K562 (cell line): ENCODE measurements around the gene ARL10. TPM values are rescaled to one million over a fixed set of nuclear protein-coding genes. Genes with fewer than 3 reads are reported as not detected.

ENCODE experiments used
- ATAC-seq: fragments of 200-7000 bp; cut with Tn5 transposase; 3 replicates; pipeline ENCODE4 v1.9.1; 2020; ENCODE audit warnings: moderate library complexity
- BruUV-seq: library from RNA; stranded (reverse); fragments of 400-500 nt; replicated peaks from 2 replicates; lab custom pipeline; 2021; lab: Mats Ljungman, UMichigan
- CTCF ChIA-PET: fragments of 300-600 bp; formaldehyde crosslinking; extraction: SDS; loops from one replicate; lab custom pipeline; 2021; ENCODE audit warnings: low intra/inter-chr PET ratio; lab: Yijun Ruan, JAX
- POLR2A ChIA-PET: fragments of 300-600, 350-650 bp; sonication (Branson Sonifier 250); formaldehyde crosslinking; extraction: SDS; loops from one replicate; lab custom pipeline; 2021; ENCODE audit warnings: antibody characterized with exemption, inconsistent platforms; lab: Yijun Ruan, JAX
- DNase-seq, 4 experiments: peaks; one replicate each; pipeline versions ENCODE4 v3.0.0 to v3.0.0-alpha.2; 2011 to 2018; ENCODE audit warnings: low spot score in 3 of 4, mixed read lengths in 3 of 4; ENCODE audit errors: extremely low read depth in 1 of 4
- FAIRE-seq: peaks from 2 replicates; lab custom pipeline; 2011; peaks lifted over from hg19 to GRCh38; lab: Jason Lieb, UNC
- H2AFZ ChIP-seq: 2 replicates; pipeline ENCODE4 v1.6.0; 2011; ENCODE audit warnings: low read depth, low read length, control low read depth, inconsistent platforms
- H3K27ac ChIP-seq: fragments of 200-600 bp; 3 replicates; pipeline ENCODE4 v1.8.0; 2011; ENCODE audit warnings: low read depth, mild to moderate bottlenecking, control low read depth, inconsistent platforms, low read length, moderate library complexity, mixed read lengths; ENCODE audit errors: extremely low read depth
- H3K27me3 ChIP-seq, 2 experiments: fragments of 300-600 bp in 1 of 2; 2 replicates in 1 of 2; 3 replicates in 1 of 2; pipeline versions ENCODE4 v1.6.0 to v1.8.0; 2011; ENCODE audit warnings: inconsistent platforms in 2 of 2, low read length in 2 of 2, mild to moderate bottlenecking in 1 of 2, mixed read lengths in 1 of 2, moderate library complexity in 1 of 2; ENCODE audit not compliant: control insufficient read depth in 2 of 2, insufficient read depth in 2 of 2
- H3K36me3 ChIP-seq: fragments of 300-600 bp; 3 replicates; pipeline ENCODE4 v1.8.0; 2011; ENCODE audit warnings: mild to moderate bottlenecking, low read length, inconsistent platforms; ENCODE audit not compliant: control insufficient read depth, insufficient read depth
- H3K4me1 ChIP-seq, 2 experiments: fragments of 200-600 bp in 1 of 2; replicated peaks in 1 of 2; 2 replicates in 1 of 2; 3 replicates in 1 of 2; pipeline versions ENCODE4 v1.5.1 to v1.8.0; 2011; ENCODE audit warnings: inconsistent platforms in 2 of 2, low read length in 2 of 2, mild to moderate bottlenecking in 1 of 2, mixed read lengths in 1 of 2, moderate library complexity in 1 of 2; ENCODE audit not compliant: control insufficient read depth in 2 of 2, insufficient read depth in 2 of 2
- H3K4me2 ChIP-seq: 2 replicates; pipeline ENCODE4 v1.6.1; 2011; ENCODE audit warnings: low read length, control low read depth, inconsistent platforms, mixed read lengths; ENCODE audit not compliant: insufficient read depth
- H3K4me3 ChIP-seq: fragments of 200-600 bp; sonication (generic), shearing (Covaris generic); 2 replicates; pipeline ENCODE4 v1.5.1; 2016; ENCODE audit warnings: control low read depth, inconsistent platforms
- H3K79me2 ChIP-seq: fragments of 200-600 bp; 3 replicates; pipeline ENCODE4 v1.8.0; 2011; ENCODE audit warnings: low read length, inconsistent platforms; ENCODE audit not compliant: control insufficient read depth, insufficient read depth
- H3K9ac ChIP-seq, 2 experiments: 2 replicates each; pipeline versions ENCODE4 v1.6.0 to v1.6.1; 2011; ENCODE audit warnings: low read depth in 2 of 2, low read length in 2 of 2, control low read depth in 1 of 2, inconsistent platforms in 1 of 2, mild to moderate bottlenecking in 1 of 2, mixed read lengths in 1 of 2; ENCODE audit not compliant: insufficient read depth in 1 of 2
- H3K9me1 ChIP-seq: one replicate; pipeline ENCODE4 v1.6.0; 2011; ENCODE audit warnings: inconsistent platforms, mild to moderate bottlenecking, low read length, moderate library complexity; ENCODE audit not compliant: control insufficient read depth, insufficient read depth
- H3K9me3 ChIP-seq: replicated peaks from 2 replicates; pipeline ENCODE4 v1.5.1; 2011; ENCODE audit warnings: low read depth, low read length, inconsistent platforms; ENCODE audit not compliant: control insufficient read depth, insufficient read depth
- H4K20me1 ChIP-seq: replicated peaks from 2 replicates; pipeline ENCODE4 v1.6.1; 2011; ENCODE audit warnings: low read length, inconsistent platforms, mixed read lengths; ENCODE audit not compliant: control insufficient read depth, insufficient read depth
- BRCA1 ChIP-seq, 2 experiments: fragments of 450-650 bp in 1 of 2; sonication (generic) in 1 of 2; formaldehyde crosslinking in 1 of 2; IDR thresholded peaks; 2 replicates each; pipeline versions ENCODE4 v1.5.0 to v1.6.1; 2017 to 2020; ENCODE audit warnings: mild to moderate bottlenecking in 1 of 2, missing genetic modification reagents in 1 of 2
- BRF1 ChIP-seq: IDR thresholded peaks from 3 replicates; pipeline ENCODE4 v1.6.1; 2011; ENCODE audit warnings: borderline replicate concordance, mild to moderate bottlenecking; ENCODE audit not compliant: insufficient read length; ENCODE audit errors: extremely low read depth
- CBX3 ChIP-seq, 2 experiments: IDR thresholded peaks; 1 replicate in 1 of 2; 2 replicates in 1 of 2; pipeline ENCODE4 v1.6.1; 2012; ENCODE audit warnings: inconsistent platforms in 2 of 2, low read length in 2 of 2, borderline replicate concordance in 1 of 2, control low read depth in 1 of 2
- GABPB1 ChIP-seq: sonication (generic); formaldehyde crosslinking; IDR thresholded peaks from 2 replicates; pipeline ENCODE4 v1.8.0; 2022; ENCODE audit warnings: mild to moderate bottlenecking, missing genetic modification reagents
- MYNN ChIP-seq, 2 experiments: sonication (generic); formaldehyde crosslinking in 1 of 2; IDR thresholded peaks; 2 replicates each; pipeline versions ENCODE4 v1.5.0 to v1.6.1; 2016 to 2020; ENCODE audit warnings: antibody characterized with exemption in 1 of 2, missing genetic modification reagents in 1 of 2
- RBBP5 ChIP-seq: fragments of 200-600 bp; sonication (generic); IDR thresholded peaks from 2 replicates; pipeline ENCODE4 v1.6.1; 2012; ENCODE audit warnings: borderline replicate concordance, mild to moderate bottlenecking, low read length, control low read depth, inconsistent platforms; ENCODE audit not compliant: insufficient read depth, poor library complexity, severe bottlenecking
- ZNF699 ChIP-seq: fragments of 250-450 bp; sonication (Bioruptor Pico); IDR thresholded peaks from 2 replicates; pipeline ENCODE4 v1.8.0; 2021; ENCODE audit warnings: mild to moderate bottlenecking, moderate library complexity; ENCODE audit not compliant: insufficient replicate concordance
- WGBS: fragments of 100-300 bp; shearing (Covaris generic); methylation state at CpG from one replicate; pipeline ENCODE4 v1.1.6; 2016; ENCODE audit warnings: low coverage, mixed read lengths; ENCODE audit not compliant: insufficient coverage; ENCODE audit errors: missing lambda C conversion rate; 5-methylcytosine and 5-hydroxymethylcytosine counted together
- in situ Hi-C: fragments of 300-500 bp; cut with MboI; formaldehyde crosslinking; loops from 4 replicates; pipeline ENCODE4 v1.15.0; 2018; ENCODE audit warnings: inconsistent platforms, mixed read lengths
- intact Hi-C: fragments of 100-400 bp; cut with micrococcal nuclease; formaldehyde crosslinking; loops from 2 replicates; pipeline ENCODE4 v1.14.2; 2022
- polyA plus RNA-seq, 8 experiments: library from polyadenylated mRNA; depleted of rRNA in 4 of 8; stranded (reverse) in 5 of 8; unstranded in 3 of 8; fragments of >200 nt; fragmentation: Nextera tagmentation in 2 of 8; fragmentation: Illumina TruSeq in 1 of 8; extraction: Ambion mirVana in 2 of 8; extraction: Trizol in 1 of 8; gene quantifications; 2 replicates each; pipeline versions ENCODE4 v1.2.1 to v1.2.3, GENCODE V29; 2011 to 2014; ENCODE audit warnings: inconsistent platforms in 1 of 8, missing spikeins in 1 of 8
- total RNA-seq, 7 experiments: library from RNA; depleted of rRNA in 6 of 7; stranded (reverse); fragments of >200 nt in 6 of 7; fragmentation: Illumina TruSeq in 2 of 7; extraction: Trizol in 2 of 7; gene quantifications; 2 replicates each; pipeline versions ENCODE4 v1.2.1 to v1.2.3, GENCODE V29; 2011 to 2021; ENCODE audit warnings: low replicate concordance in 1 of 7
- TF ChIP-seq, protein P1 (sequence below): fragments of 200-600 bp; sonication (generic); IDR thresholded peaks from one replicate; pipeline ENCODE4 v1.6.1; 2012; ENCODE audit warnings: mild to moderate bottlenecking, low read depth, low read length, inconsistent platforms
- TF ChIP-seq, protein P2 (sequence below): sonication (generic); IDR thresholded peaks from 2 replicates; pipeline ENCODE4 v1.6.1; 2016

The ARL10 gene
- total and polyA plus RNA-seq, 9 of the 15 experiments (the other 6 are each of a cell fraction or from before 2014, with no cell fraction given): under 0.01 to 0.40 (median 0.34) TPM; not detected in 3

DNA sequence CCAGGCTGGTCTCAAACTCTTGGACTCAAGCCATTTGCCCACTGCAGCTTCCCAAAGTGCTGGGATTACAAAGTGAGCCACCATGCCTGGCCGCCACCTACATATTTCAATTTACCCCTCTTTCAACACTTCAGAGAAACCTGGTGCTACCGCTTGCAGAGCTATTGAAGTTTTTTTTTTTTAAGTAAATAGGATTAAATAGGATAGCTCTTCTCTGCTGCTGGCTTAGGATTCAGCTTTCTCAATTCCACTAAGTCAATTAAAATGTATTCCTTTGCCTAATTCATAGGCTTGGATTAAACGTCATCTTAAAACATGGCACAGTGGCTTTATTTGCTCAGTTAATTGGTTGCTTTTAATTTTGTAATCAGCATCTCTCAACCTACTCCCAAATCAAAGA lies 44.7 kb upstream of the ARL10 start:
- Histone ChIP-seq H3K36me3 (peaks cover 47% of the 10 kb centered on the region), H3K79me2 (no peaks in the 10 kb centered on the region), H3K27me3 (no peaks in the 10 kb centered on the region), H3K9me1 (no peaks in the 10 kb centered on the region), H3K27ac (no peak overlapping the region), H3K9ac (no peak overlapping the region), H4K20me1 (no peaks in the 10 kb centered on the region), H3K4me1 (no peaks in the 10 kb centered on the region), H3K4me3 (no peak overlapping the region), H3K4me2 (no peak overlapping the region), H3K9me3 (no peaks in the 10 kb centered on the region), H2AFZ (no peak overlapping the region)
- no peak for ATAC-seq
- no TSS peak for BruUV-seq
- ChIA-PET CTCF (no interaction called here), POLR2A (no interaction called here)
- 90% methylated on average over 3 of the region's 3 CpGs for WGBS
- no peak for DNase-seq
- intact Hi-C loops: no loop called here
- no peak for FAIRE-seq
- in situ Hi-C loops: no loop called here
- TF ChIP-seq MYNN (IDR thresholded peaks at IDR 0.05) (no peak), MYNN (CRISPR knock-in tag; IDR thresholded peaks at IDR 0.05) (no peak), ZNF699 (CRISPR knock-in tag) (no peak), RBBP5 (no peak), GABPB1 (CRISPR knock-in tag) (no peak), BRCA1 (IDR thresholded peaks at IDR 0.05) (no peak), BRCA1 (CRISPR knock-in tag; IDR thresholded peaks at IDR 0.05) (no peak), CBX3 (IDR thresholded peaks at IDR 0.05; ENCODE audit: borderline replicate concordance in 1 of 2, low read length in 2 of 2) (no peak), BRF1 (no peak)
- TF ChIP-seq, protein P1, sequence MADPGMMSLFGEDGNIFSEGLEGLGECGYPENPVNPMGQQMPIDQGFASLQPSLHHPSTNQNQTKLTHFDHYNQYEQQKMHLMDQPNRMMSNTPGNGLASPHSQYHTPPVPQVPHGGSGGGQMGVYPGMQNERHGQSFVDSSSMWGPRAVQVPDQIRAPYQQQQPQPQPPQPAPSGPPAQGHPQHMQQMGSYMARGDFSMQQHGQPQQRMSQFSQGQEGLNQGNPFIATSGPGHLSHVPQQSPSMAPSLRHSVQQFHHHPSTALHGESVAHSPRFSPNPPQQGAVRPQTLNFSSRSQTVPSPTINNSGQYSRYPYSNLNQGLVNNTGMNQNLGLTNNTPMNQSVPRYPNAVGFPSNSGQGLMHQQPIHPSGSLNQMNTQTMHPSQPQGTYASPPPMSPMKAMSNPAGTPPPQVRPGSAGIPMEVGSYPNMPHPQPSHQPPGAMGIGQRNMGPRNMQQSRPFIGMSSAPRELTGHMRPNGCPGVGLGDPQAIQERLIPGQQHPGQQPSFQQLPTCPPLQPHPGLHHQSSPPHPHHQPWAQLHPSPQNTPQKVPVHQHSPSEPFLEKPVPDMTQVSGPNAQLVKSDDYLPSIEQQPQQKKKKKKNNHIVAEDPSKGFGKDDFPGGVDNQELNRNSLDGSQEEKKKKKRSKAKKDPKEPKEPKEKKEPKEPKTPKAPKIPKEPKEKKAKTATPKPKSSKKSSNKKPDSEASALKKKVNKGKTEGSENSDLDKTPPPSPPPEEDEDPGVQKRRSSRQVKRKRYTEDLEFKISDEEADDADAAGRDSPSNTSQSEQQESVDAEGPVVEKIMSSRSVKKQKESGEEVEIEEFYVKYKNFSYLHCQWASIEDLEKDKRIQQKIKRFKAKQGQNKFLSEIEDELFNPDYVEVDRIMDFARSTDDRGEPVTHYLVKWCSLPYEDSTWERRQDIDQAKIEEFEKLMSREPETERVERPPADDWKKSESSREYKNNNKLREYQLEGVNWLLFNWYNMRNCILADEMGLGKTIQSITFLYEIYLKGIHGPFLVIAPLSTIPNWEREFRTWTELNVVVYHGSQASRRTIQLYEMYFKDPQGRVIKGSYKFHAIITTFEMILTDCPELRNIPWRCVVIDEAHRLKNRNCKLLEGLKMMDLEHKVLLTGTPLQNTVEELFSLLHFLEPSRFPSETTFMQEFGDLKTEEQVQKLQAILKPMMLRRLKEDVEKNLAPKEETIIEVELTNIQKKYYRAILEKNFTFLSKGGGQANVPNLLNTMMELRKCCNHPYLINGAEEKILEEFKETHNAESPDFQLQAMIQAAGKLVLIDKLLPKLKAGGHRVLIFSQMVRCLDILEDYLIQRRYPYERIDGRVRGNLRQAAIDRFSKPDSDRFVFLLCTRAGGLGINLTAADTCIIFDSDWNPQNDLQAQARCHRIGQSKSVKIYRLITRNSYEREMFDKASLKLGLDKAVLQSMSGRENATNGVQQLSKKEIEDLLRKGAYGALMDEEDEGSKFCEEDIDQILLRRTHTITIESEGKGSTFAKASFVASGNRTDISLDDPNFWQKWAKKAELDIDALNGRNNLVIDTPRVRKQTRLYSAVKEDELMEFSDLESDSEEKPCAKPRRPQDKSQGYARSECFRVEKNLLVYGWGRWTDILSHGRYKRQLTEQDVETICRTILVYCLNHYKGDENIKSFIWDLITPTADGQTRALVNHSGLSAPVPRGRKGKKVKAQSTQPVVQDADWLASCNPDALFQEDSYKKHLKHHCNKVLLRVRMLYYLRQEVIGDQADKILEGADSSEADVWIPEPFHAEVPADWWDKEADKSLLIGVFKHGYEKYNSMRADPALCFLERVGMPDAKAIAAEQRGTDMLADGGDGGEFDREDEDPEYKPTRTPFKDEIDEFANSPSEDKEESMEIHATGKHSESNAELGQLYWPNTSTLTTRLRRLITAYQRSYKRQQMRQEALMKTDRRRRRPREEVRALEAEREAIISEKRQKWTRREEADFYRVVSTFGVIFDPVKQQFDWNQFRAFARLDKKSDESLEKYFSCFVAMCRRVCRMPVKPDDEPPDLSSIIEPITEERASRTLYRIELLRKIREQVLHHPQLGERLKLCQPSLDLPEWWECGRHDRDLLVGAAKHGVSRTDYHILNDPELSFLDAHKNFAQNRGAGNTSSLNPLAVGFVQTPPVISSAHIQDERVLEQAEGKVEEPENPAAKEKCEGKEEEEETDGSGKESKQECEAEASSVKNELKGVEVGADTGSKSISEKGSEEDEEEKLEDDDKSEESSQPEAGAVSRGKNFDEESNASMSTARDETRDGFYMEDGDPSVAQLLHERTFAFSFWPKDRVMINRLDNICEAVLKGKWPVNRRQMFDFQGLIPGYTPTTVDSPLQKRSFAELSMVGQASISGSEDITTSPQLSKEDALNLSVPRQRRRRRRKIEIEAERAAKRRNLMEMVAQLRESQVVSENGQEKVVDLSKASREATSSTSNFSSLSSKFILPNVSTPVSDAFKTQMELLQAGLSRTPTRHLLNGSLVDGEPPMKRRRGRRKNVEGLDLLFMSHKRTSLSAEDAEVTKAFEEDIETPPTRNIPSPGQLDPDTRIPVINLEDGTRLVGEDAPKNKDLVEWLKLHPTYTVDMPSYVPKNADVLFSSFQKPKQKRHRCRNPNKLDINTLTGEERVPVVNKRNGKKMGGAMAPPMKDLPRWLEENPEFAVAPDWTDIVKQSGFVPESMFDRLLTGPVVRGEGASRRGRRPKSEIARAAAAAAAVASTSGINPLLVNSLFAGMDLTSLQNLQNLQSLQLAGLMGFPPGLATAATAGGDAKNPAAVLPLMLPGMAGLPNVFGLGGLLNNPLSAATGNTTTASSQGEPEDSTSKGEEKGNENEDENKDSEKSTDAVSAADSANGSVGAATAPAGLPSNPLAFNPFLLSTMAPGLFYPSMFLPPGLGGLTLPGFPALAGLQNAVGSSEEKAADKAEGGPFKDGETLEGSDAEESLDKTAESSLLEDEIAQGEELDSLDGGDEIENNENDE: no peak
- TF ChIP-seq, protein P2, sequence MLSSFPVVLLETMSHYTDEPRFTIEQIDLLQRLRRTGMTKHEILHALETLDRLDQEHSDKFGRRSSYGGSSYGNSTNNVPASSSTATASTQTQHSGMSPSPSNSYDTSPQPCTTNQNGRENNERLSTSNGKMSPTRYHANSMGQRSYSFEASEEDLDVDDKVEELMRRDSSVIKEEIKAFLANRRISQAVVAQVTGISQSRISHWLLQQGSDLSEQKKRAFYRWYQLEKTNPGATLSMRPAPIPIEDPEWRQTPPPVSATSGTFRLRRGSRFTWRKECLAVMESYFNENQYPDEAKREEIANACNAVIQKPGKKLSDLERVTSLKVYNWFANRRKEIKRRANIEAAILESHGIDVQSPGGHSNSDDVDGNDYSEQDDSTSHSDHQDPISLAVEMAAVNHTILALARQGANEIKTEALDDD: no peak
